Stimulated activated CD4-positive, alpha-beta T cell treated with anti-CD3 and anti-CD28 coated beads, Interleukin-15, amount 100 ng/mL, for 1 hour (primary cell): ENCODE measurements around the gene IMPA2.
"Not testable (repeated sequence)": the region's sequence is repeated elsewhere in the genome, so short reads cannot be mapped to it uniquely, and the experiment has no call there.

ENCODE experiments used
- DNase-seq, 2 donors: peaks; one replicate each; pipeline ENCODE4 v3.0.0-alpha.2; 2020; ENCODE audit warnings: low read depth in 1 of 2, low spot score in 1 of 2

IMPA2 gene

GRCh38 chr18:11981192-11981542 lies at the start of gene IMPA2:
Gene IMPA2, plus strand, starts transcription at chr18:11981507. Its CDS starts 163 bp downstream, at chr18:11981670.
- DNase-seq, result no peak

GRCh38 chr18:11932393-11932792 lies 48.9 kb upstream of the IMPA2 start:
- no peak for DNase-seq

- peak; percentile 50 to 56 for DNase-seq
Measured at GRCh38 chr18:11937874-11938478, 43.3 kb upstream of the IMPA2 start.

GRCh38 chr18:11940956-11941355 lies 40.4 kb upstream of the IMPA2 start:
- no peak for DNase-seq

- no peak for DNase-seq
Measured at GRCh38 chr18:11943551-11943950, 37.8 kb upstream of the IMPA2 start.

GRCh38 chr18:11944252-11944651 lies 37.1 kb upstream of the IMPA2 start:
- DNase-seq, result no peak

GRCh38 chr18:11944786-11945185 lies 36.5 kb upstream of the IMPA2 start:
- no peak for DNase-seq

GRCh38 chr18:11945834-11946659 lies 35.3 kb upstream of the IMPA2 start:
- DNase-seq, result not testable (repeated sequence)

- DNase-seq, result no peak
Measured at GRCh38 chr18:11946756-11947155, 34.6 kb upstream of the IMPA2 start.

GRCh38 chr18:11947214-11948191 lies 33.8 kb upstream of the IMPA2 start:
- peak; percentile 13 to 46 for DNase-seq

GRCh38 chr18:11948852-11949523 lies 32.3 kb upstream of the IMPA2 start:
- DNase-seq, result no peak

GRCh38 chr18:11950824-11951223 lies 30.5 kb upstream of the IMPA2 start:
- no peak for DNase-seq

GRCh38 chr18:11951390-11951851 lies 29.9 kb upstream of the IMPA2 start:
- no peak for DNase-seq

- no peak for DNase-seq
Measured at GRCh38 chr18:11953113-11953512, 28.2 kb upstream of the IMPA2 start.

- no peak for DNase-seq
Measured at GRCh38 chr18:11955239-11956029, 25.9 kb upstream of the IMPA2 start.

- DNase-seq, result no peak
Measured at GRCh38 chr18:11956371-11957308, 24.7 kb upstream of the IMPA2 start.

GRCh38 chr18:11957636-11958035 lies 23.7 kb upstream of the IMPA2 start:
- no peak for DNase-seq

- not testable (repeated sequence) for DNase-seq
Measured at GRCh38 chr18:11959651-11960050, 21.7 kb upstream of the IMPA2 start.
